Rectal smooth muscle tissue (tissue), 1 donor: ENCODE data around the gene HMGCR.
A peak's percentile ranks its signal among the peaks of the same experiment; 100 is the strongest.
"Not testable (repeated sequence)": the region's sequence is repeated elsewhere in the genome, so short reads cannot be mapped to it uniquely, and the experiment has no call there.

Experiments
- H3K27ac ChIP-seq: one replicate; pipeline ENCODE4 v1.7.0; 2013; ENCODE audit warnings: low read depth, low read length, inconsistent platforms
- H3K27me3 ChIP-seq: one replicate; pipeline ENCODE4 v1.7.0; 2013; ENCODE audit warnings: low read length; ENCODE audit not compliant: control insufficient read depth, insufficient read depth
- H3K36me3 ChIP-seq: one replicate; pipeline ENCODE4 v1.7.0; 2013; ENCODE audit warnings: low read length; ENCODE audit not compliant: control insufficient read depth, insufficient read depth
- H3K4me1 ChIP-seq: one replicate; pipeline ENCODE4 v1.7.0; 2013; ENCODE audit warnings: low read length; ENCODE audit not compliant: control insufficient read depth, insufficient read depth
- H3K4me3 ChIP-seq: one replicate; pipeline ENCODE4 v1.7.0; 2013; ENCODE audit warnings: low read length
- H3K9ac ChIP-seq: one replicate; pipeline ENCODE4 v1.7.0; 2013; ENCODE audit warnings: low read length

The HMGCR gene

DNA sequence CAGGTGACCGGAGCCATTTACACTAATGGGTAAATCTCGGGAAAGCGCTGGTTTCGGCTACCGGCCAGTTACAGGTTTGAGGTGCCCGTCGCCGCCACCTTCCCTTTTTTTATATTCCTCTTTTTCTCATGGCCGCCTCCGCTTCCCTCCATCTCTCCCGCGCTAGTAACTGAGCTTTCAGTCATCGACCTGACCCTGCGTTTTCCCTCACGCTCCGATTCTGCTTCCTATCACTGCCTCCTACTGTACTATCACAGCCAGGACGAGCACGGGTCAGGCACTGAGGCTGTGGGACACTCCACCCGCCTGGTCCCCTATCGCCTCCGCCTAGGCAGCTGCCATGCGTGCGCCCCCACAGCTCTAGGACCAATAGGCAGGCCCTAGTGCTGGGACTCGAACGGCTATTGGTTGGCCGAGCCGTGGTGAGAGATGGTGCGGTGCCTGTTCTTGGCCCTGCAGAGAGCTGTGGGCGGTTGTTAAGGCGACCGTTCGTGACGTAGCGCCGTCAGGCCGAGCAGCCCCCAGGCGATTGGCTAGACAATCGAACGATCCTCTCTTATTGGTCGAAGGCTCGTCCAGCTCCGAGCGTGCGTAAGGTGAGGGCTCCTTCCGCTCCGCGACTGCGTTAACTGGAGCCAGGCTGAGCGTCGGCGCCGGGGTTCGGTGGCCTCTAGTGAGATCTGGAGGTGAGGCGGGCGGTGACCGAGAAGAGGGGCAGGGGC, at the start of gene HMGCR:
HMGCR (plus strand) TSS at position 606 of the 722 bp plus-strand sequence. CDS start 5,386 bp downstream, outside the sequence.
- H3K4me3 ChIP-seq, result peak within 1 kb of the TSS; percentile 97
- H3K27ac ChIP-seq, result peak within 1 kb of the TSS; percentile 87
- no peaks in the 10 kb centered on the region for H3K27me3 ChIP-seq
- H3K36me3 ChIP-seq, result no peaks in the 10 kb centered on the region
- peak within 1 kb of the TSS; percentile 76 for H3K9ac ChIP-seq
- H3K4me1 ChIP-seq, result peaks cover 3% of the 10 kb centered on the region

- H3K36me3 ChIP-seq, H3K9ac ChIP-seq, H3K4me1 ChIP-seq, H3K27me3 ChIP-seq, H3K4me3 ChIP-seq, H3K27ac ChIP-seq: not testable (repeated sequence)
Observed at GRCh38 chr5:75291844-75292243, 45.2 kb upstream of the HMGCR start.

DNA sequence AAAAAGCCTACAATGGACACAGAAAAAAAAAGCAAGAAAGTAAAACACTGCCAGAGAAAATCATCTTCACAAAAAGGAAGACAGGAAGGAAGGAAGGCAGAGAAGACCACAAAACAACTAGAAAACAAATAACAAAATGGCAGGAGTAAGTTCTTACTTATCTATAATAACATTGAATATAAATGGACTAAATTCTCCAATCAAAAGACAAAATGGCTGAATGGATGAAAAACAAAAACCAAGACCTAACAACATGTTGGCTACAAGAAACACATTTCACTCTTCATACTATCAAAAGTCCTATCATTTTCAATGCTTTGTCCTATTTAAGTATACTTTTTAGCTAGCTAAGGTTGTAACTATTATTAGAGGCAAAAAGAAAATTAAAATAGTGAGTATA, 36.9 kb upstream of the HMGCR start:
- no peak overlapping the region for H3K27ac ChIP-seq
- no peaks in the 10 kb centered on the region for H3K4me1 ChIP-seq
- H3K4me3 ChIP-seq, result no peak overlapping the region
- H3K27me3 ChIP-seq, result no peaks in the 10 kb centered on the region
- no peak overlapping the region for H3K9ac ChIP-seq
- H3K36me3 ChIP-seq, result no peaks in the 10 kb centered on the region

DNA sequence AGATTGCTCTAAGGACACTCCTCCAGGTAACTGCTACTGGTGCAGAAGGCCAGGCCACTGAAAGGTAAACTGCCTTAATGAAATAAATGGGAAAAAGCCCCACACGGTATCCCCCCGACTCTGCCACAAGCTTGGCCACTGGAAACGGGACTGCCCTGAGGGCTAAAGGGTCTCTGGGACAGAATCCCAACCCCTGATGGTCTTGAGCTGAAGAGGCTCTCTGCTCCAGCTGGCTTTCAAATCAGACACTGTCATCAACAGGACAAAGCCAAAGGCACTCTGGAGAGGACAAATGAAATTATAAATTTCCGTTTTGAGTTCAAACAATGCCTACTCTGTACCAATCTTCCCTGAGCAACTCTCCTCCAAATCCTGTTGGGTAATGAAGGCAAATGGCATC, 33.6 kb upstream of the HMGCR start:
- no peaks in the 10 kb centered on the region for H3K4me1 ChIP-seq
- H3K27me3 ChIP-seq, result no peaks in the 10 kb centered on the region
- no peak overlapping the region for H3K4me3 ChIP-seq
- no peak overlapping the region for H3K27ac ChIP-seq
- no peak overlapping the region for H3K9ac ChIP-seq
- H3K36me3 ChIP-seq, result no peaks in the 10 kb centered on the region

DNA sequence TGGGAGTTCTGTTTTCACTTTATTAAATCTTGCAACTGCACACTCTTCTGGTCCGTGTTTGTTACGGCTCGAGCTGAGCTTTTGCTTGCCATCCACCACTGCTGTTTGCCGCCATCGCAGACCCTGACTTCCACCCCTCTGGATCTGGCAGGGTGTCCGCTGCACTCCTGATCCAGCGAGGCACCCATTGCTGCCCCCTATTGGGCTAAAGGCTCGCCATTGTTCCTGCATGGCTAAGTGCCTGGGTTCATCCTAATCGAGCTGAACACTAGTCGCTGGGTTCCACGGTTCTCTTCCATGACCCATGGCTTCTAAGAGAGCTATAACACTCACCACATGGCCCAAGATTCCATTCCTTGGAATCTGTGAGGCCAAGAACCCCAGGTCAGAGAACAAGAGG, 32.5 kb upstream of the HMGCR start:
- not testable (repeated sequence) for H3K27ac ChIP-seq, H3K27me3 ChIP-seq, H3K36me3 ChIP-seq, H3K4me1 ChIP-seq, H3K9ac ChIP-seq, H3K4me3 ChIP-seq

DNA sequence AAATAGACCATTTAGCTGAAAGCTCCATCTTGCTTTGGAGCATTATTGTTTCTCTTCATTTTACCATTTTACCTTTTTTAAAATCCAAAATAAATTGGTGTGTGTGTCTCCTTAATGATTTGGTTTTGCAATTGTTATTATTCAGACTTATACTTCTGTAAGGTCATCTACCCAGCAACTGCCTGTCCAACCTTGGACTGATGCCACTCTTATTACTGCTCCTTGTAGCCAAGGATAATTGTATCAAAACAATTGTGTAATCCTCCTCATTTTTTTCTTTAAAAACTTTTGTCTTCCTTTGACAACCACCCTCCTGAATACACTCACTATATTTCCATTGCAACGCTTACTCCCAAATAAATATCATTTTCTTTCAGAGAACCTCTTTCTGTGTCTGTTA, 30.3 kb upstream of the HMGCR start:
- H3K27ac ChIP-seq, result no peak overlapping the region
- H3K27me3 ChIP-seq, result no peaks in the 10 kb centered on the region
- no peak overlapping the region for H3K9ac ChIP-seq
- H3K4me3 ChIP-seq, result no peak overlapping the region
- no peaks in the 10 kb centered on the region for H3K4me1 ChIP-seq
- no peaks in the 10 kb centered on the region for H3K36me3 ChIP-seq

DNA sequence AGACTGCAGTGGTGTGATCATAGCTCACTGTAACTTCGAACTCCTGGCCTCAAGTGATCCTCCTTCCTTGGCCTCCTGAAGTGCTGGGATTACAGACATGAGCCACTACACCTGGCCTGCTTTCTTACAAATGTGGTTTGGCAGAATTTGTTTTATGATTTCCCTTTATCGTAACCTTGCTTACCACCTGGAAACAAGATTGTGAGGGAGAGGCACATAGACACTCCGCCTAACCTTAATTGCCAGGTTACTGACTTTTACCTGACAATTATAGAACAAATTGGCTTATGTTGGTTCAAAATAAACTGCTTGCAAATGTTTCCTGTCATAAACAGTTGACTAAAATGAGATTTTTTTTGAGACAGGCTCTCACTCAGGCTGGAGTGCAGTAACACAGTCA, 26.8 kb upstream of the HMGCR start:
- Histone ChIP-seq H3K4me3 (no peak overlapping the region), H3K4me1 (no peaks in the 10 kb centered on the region), H3K9ac (no peak overlapping the region), H3K27me3 (no peaks in the 10 kb centered on the region), H3K27ac (no peak overlapping the region), H3K36me3 (no peaks in the 10 kb centered on the region)

GRCh38 chr5:75319148-75319547, 17.9 kb upstream of the HMGCR start:
- H3K27me3 ChIP-seq, H3K4me3 ChIP-seq, H3K9ac ChIP-seq, H3K36me3 ChIP-seq, H3K4me1 ChIP-seq, H3K27ac ChIP-seq: not testable (repeated sequence)

DNA sequence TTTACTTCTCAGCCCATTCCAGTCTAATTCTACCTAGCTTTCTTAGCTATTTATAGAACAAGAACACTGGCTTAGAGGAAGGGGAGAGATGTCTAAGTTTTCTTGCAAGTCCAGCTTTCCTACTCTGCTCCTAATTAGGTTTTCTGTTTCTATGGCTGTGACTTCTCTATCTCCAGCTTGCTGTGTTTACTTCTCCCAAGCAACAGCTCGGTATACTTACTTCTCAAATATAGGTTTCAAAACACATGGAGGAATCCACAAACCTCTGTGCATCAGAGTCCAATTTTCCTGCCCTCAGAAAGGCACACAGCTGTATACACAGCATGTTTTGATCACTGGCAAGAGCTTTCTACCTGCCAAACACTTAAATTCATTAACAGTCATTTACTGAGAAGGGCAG, 17.4 kb upstream of the HMGCR start:
- Histone ChIP-seq H3K9ac (no peak overlapping the region), H3K4me1 (no peaks in the 10 kb centered on the region), H3K27ac (no peak overlapping the region), H3K27me3 (no peaks in the 10 kb centered on the region), H3K36me3 (no peaks in the 10 kb centered on the region), H3K4me3 (no peak overlapping the region)

- Histone ChIP-seq H3K27ac (no peak overlapping the region), H3K9ac (no peak overlapping the region), H3K36me3 (no peaks in the 10 kb centered on the region), H3K4me3 (no peak overlapping the region), H3K4me1 (no peaks in the 10 kb centered on the region), H3K27me3 (no peaks in the 10 kb centered on the region)
Observed at GRCh38 chr5:75320371-75320770, 16.6 kb upstream of the HMGCR start.

- Histone ChIP-seq H3K4me1 (no peaks in the 10 kb centered on the region), H3K4me3 (no peak overlapping the region), H3K27ac (no peak overlapping the region), H3K9ac (no peak overlapping the region), H3K27me3 (no peaks in the 10 kb centered on the region), H3K36me3 (no peaks in the 10 kb centered on the region)
Observed at GRCh38 chr5:75322066-75322465, 15.0 kb upstream of the HMGCR start.

GRCh38 chr5:75324791-75325190, 12.2 kb upstream of the HMGCR start:
- Histone ChIP-seq H3K4me3 (no peak overlapping the region), H3K4me1 (no peaks in the 10 kb centered on the region), H3K36me3 (no peaks in the 10 kb centered on the region), H3K27me3 (no peaks in the 10 kb centered on the region), H3K27ac (no peak overlapping the region), H3K9ac (no peak overlapping the region)

DNA sequence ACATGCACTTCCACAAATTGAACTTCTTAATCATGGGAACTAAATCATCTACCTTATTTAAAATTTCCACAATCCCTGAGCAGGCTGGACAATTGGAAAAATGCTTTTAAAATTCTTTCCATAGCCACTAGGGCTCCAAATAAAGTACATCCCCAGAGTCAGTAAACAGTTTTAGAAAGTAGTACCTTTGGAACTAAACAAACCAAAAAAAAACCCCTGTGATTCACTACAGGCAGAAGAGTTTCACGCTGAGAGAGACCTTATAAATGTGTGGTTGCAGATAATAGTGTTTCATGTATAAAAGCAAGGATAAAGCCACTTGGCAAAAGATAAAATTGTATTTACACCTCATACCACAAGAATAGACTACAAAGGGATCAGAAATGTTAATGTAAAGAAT, 11.8 kb upstream of the HMGCR start:
- H3K4me1 ChIP-seq, result no peaks in the 10 kb centered on the region
- no peaks in the 10 kb centered on the region for H3K27me3 ChIP-seq
- no peak overlapping the region for H3K27ac ChIP-seq
- no peak overlapping the region for H3K9ac ChIP-seq
- no peak overlapping the region for H3K4me3 ChIP-seq
- no peaks in the 10 kb centered on the region for H3K36me3 ChIP-seq
